ENCODE measurements around the gene MAPK8.

Gene MAPK8

DNA sequence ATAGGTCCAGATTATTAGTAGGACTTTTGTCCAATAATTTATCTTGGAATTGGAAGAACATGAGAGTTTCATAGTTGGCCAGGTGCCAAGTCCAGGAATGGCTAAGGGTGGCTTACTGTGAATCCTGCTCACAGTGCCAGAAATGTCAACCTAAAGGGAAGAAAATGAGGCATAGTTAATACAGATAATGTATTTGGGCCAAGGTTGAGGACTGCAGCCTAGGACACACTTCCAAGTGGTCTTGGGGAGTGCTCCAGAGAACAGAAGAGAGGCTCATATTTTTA, 78.2 kb downstream of the MAPK8 start:
- H2AFZ ChIP-seq (ENCODE audit: low read depth, low read length): no peak overlapping the region
- no peaks in the 10 kb centered on the region for H3K36me3 ChIP-seq (ENCODE audit: insufficient read depth, low read length)
- H3K4me1 ChIP-seq (ENCODE audit: insufficient read depth, low read length): no peaks in the 10 kb centered on the region
- no peak overlapping the region for H3K4me3 ChIP-seq (ENCODE audit: low read length)
- H3K9me3 ChIP-seq (ENCODE audit: low read length): peaks cover 3% of the 10 kb centered on the region
- H3K27me3 ChIP-seq (ENCODE audit: insufficient read depth, low read length): no peaks in the 10 kb centered on the region

- H3K36me3 ChIP-seq (ENCODE audit: insufficient read depth, low read length): no peaks in the 10 kb centered on the region
- H2AFZ ChIP-seq (ENCODE audit: low read depth, low read length): no peak overlapping the region
- H3K9me3 ChIP-seq (ENCODE audit: low read length): no peaks in the 10 kb centered on the region
- H3K4me1 ChIP-seq (ENCODE audit: insufficient read depth, low read length): no peaks in the 10 kb centered on the region
- no peaks in the 10 kb centered on the region for H3K27me3 ChIP-seq (ENCODE audit: insufficient read depth, low read length)
- H3K4me3 ChIP-seq (ENCODE audit: low read length): no peak overlapping the region
These were observed 82.8 kb downstream of the MAPK8 start for GRCh38 chr10:48389272-48389671.

- Histone ChIP-seq H3K9me3 (ENCODE audit: low read length) (no peaks in the 10 kb centered on the region), H3K36me3 (ENCODE audit: insufficient read depth, low read length) (no peaks in the 10 kb centered on the region), H2AFZ (ENCODE audit: low read depth, low read length) (no peak overlapping the region), H3K4me1 (ENCODE audit: insufficient read depth, low read length) (no peaks in the 10 kb centered on the region), H3K4me3 (ENCODE audit: low read length) (no peak overlapping the region), H3K27me3 (ENCODE audit: insufficient read depth, low read length) (no peaks in the 10 kb centered on the region)
These were observed 83.5 kb downstream of the MAPK8 start for GRCh38 chr10:48389846-48390557.

DNA sequence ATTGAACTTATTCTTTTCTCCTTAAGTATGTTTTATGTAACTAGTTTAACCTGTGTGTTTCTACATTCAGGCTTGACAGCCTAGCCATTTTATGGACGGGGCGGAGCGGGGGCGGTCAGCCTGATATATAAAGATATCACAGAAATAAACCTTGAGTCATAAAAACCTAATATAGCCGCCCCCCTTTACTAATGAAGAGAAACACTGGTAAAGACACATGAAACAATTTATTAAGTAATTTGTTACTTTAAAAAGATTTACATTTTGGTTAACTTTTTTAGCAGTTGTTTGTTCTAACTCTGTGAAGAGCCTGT, 84.0 kb downstream of the MAPK8 start:
- no peak overlapping the region for H3K4me3 ChIP-seq (ENCODE audit: low read length)
- no peaks in the 10 kb centered on the region for H3K27me3 ChIP-seq (ENCODE audit: insufficient read depth, low read length)
- H2AFZ ChIP-seq (ENCODE audit: low read depth, low read length): no peak overlapping the region
- no peaks in the 10 kb centered on the region for H3K36me3 ChIP-seq (ENCODE audit: insufficient read depth, low read length)
- H3K9me3 ChIP-seq (ENCODE audit: low read length): no peaks in the 10 kb centered on the region
- H3K4me1 ChIP-seq (ENCODE audit: insufficient read depth, low read length): no peaks in the 10 kb centered on the region

- H3K27me3 ChIP-seq (ENCODE audit: insufficient read depth, low read length): no peaks in the 10 kb centered on the region
- H3K4me3 ChIP-seq (ENCODE audit: low read length): no peak overlapping the region
- H3K4me1 ChIP-seq (ENCODE audit: insufficient read depth, low read length): no peaks in the 10 kb centered on the region
- H3K9me3 ChIP-seq (ENCODE audit: low read length): no peaks in the 10 kb centered on the region
- H3K36me3 ChIP-seq (ENCODE audit: insufficient read depth, low read length): no peaks in the 10 kb centered on the region
- H2AFZ ChIP-seq (ENCODE audit: low read depth, low read length): no peak overlapping the region
These were observed 84.7 kb downstream of the MAPK8 start for GRCh38 chr10:48390933-48391845.

DNA sequence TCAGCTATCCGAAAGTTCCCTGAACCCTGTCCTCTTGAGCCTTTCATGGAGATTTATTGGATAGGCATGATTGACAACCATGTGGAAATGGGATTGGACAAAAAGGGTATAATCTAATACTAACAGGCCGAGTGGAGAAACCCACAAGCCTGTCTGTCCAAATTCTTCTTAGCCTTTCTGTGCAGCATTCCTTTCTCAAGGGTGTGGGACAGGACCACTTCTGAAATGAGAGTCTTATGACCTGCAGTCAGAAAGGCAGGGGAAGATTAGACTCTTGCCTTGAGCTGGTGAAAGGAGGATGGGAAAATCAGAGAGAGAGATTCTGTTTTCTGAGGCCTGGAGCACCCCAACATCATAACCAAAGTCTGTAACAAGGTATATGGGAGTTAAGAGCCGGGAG, 85.5 kb downstream of the MAPK8 start:
- Histone ChIP-seq H3K27me3 (ENCODE audit: insufficient read depth, low read length) (no peaks in the 10 kb centered on the region), H3K4me1 (ENCODE audit: insufficient read depth, low read length) (no peaks in the 10 kb centered on the region), H2AFZ (ENCODE audit: low read depth, low read length) (no peak overlapping the region), H3K9me3 (ENCODE audit: low read length) (no peaks in the 10 kb centered on the region), H3K4me3 (ENCODE audit: low read length) (no peak overlapping the region), H3K36me3 (ENCODE audit: insufficient read depth, low read length) (no peaks in the 10 kb centered on the region)

DNA sequence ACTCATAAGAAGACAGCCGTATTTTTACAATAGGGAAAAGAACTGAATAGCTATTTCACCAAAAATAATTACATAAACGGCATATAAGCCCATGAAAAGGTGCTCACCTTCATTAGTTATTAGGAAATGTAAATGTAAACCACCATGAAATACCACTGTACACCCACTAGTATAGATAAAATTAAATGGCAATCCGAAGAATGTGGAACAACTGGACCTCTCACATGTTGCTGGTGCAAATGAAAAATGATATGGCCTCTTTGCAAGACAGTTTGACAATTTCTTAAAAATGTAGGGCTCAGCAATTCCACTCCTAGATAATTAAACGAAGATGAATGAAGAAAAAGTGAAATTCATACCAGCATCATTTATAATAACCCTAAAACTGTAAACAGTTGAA, 91.8 kb downstream of the MAPK8 start:
- H3K4me3 ChIP-seq (ENCODE audit: low read length): no peak overlapping the region
- no peaks in the 10 kb centered on the region for H3K9me3 ChIP-seq (ENCODE audit: low read length)
- H3K4me1 ChIP-seq (ENCODE audit: insufficient read depth, low read length): peaks cover 31% of the 10 kb centered on the region
- H3K27me3 ChIP-seq (ENCODE audit: insufficient read depth, low read length): no peaks in the 10 kb centered on the region
- H3K36me3 ChIP-seq (ENCODE audit: insufficient read depth, low read length): no peaks in the 10 kb centered on the region
- no peak overlapping the region for H2AFZ ChIP-seq (ENCODE audit: low read depth, low read length)

- H2AFZ ChIP-seq (ENCODE audit: low read depth, low read length): no peak overlapping the region
- no peaks in the 10 kb centered on the region for H3K27me3 ChIP-seq (ENCODE audit: insufficient read depth, low read length)
- H3K36me3 ChIP-seq (ENCODE audit: insufficient read depth, low read length): no peaks in the 10 kb centered on the region
- H3K4me1 ChIP-seq (ENCODE audit: insufficient read depth, low read length): peaks cover 31% of the 10 kb centered on the region
- H3K9me3 ChIP-seq (ENCODE audit: low read length): no peaks in the 10 kb centered on the region
- no peak overlapping the region for H3K4me3 ChIP-seq (ENCODE audit: low read length)
These were observed 92.6 kb downstream of the MAPK8 start for GRCh38 chr10:48399056-48399541.

GRCh38 chr10:48399551-48399950, 93.1 kb downstream of the MAPK8 start:
- Histone ChIP-seq H3K4me1 (ENCODE audit: insufficient read depth, low read length) (peaks cover 31% of the 10 kb centered on the region), H2AFZ (ENCODE audit: low read depth, low read length) (no peak overlapping the region), H3K36me3 (ENCODE audit: insufficient read depth, low read length) (peaks cover under 1% of the 10 kb centered on the region), H3K27me3 (ENCODE audit: insufficient read depth, low read length) (no peaks in the 10 kb centered on the region), H3K4me3 (ENCODE audit: low read length) (no peak overlapping the region), H3K9me3 (ENCODE audit: low read length) (no peaks in the 10 kb centered on the region)

DNA sequence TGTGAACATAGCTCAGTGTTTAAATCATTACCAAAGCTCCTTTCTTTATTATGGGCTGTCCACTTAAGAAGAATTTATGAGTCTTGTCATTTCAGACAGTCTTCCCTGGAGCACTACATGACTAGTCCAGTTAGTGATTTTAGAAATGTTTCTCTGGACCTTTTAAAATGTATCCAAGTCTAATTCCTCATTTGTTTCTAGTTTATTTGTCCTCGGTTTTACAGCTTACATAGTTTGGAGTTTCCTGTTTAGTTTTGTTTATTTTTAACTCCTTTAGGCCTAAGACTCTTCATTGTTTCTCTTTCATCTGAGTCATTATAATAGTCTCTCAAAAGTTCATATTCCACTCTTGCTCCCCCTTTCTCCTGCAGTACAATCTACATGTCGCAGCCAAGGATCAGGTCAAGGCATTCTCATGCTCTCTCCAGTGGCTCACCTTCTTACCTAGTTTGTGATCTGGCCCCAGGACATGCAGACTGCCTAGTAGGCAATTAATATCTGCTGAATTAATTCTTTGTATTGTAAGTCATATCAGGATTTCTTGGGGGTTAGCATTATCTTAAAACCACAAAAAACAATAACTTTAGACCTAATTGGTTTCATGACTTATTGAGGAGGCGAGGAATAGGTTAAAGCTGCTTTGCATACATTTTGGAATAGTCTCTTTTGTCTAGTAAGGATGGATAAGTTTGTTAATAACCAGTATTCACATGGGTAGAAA, 93.8 kb downstream of the MAPK8 start:
- no peaks in the 10 kb centered on the region for H3K9me3 ChIP-seq (ENCODE audit: low read length)
- peaks cover 6% of the 10 kb centered on the region for H3K36me3 ChIP-seq (ENCODE audit: insufficient read depth, low read length)
- H2AFZ ChIP-seq (ENCODE audit: low read depth, low read length): no peak overlapping the region
- peaks cover 31% of the 10 kb centered on the region for H3K4me1 ChIP-seq (ENCODE audit: insufficient read depth, low read length)
- no peak overlapping the region for H3K4me3 ChIP-seq (ENCODE audit: low read length)
- H3K27me3 ChIP-seq (ENCODE audit: insufficient read depth, low read length): no peaks in the 10 kb centered on the region

GRCh38 chr10:48400850-48401220, 94.4 kb downstream of the MAPK8 start:
- no peak overlapping the region for H2AFZ ChIP-seq (ENCODE audit: low read depth, low read length)
- no peaks in the 10 kb centered on the region for H3K27me3 ChIP-seq (ENCODE audit: insufficient read depth, low read length)
- no peaks in the 10 kb centered on the region for H3K9me3 ChIP-seq (ENCODE audit: low read length)
- peaks cover 10% of the 10 kb centered on the region for H3K36me3 ChIP-seq (ENCODE audit: insufficient read depth, low read length)
- peaks cover 31% of the 10 kb centered on the region for H3K4me1 ChIP-seq (ENCODE audit: insufficient read depth, low read length)
- no peak overlapping the region for H3K4me3 ChIP-seq (ENCODE audit: low read length)

- peaks cover 14% of the 10 kb centered on the region for H3K4me1 ChIP-seq (ENCODE audit: insufficient read depth, low read length)
- no peak overlapping the region for H2AFZ ChIP-seq (ENCODE audit: low read depth, low read length)
- H3K9me3 ChIP-seq (ENCODE audit: low read length): no peaks in the 10 kb centered on the region
- H3K36me3 ChIP-seq (ENCODE audit: insufficient read depth, low read length): peaks cover 27% of the 10 kb centered on the region
- H3K27me3 ChIP-seq (ENCODE audit: insufficient read depth, low read length): no peaks in the 10 kb centered on the region
- no peak overlapping the region for H3K4me3 ChIP-seq (ENCODE audit: low read length)
These were observed 98.2 kb downstream of the MAPK8 start for GRCh38 chr10:48404646-48405045.

GRCh38 chr10:48406204-48406603, 99.7 kb downstream of the MAPK8 start:
- H3K4me3 ChIP-seq (ENCODE audit: low read length): no peak overlapping the region
- no peaks in the 10 kb centered on the region for H3K9me3 ChIP-seq (ENCODE audit: low read length)
- H3K36me3 ChIP-seq (ENCODE audit: insufficient read depth, low read length): peaks cover 42% of the 10 kb centered on the region
- no peaks in the 10 kb centered on the region for H3K27me3 ChIP-seq (ENCODE audit: insufficient read depth, low read length)
- H3K4me1 ChIP-seq (ENCODE audit: insufficient read depth, low read length): no peaks in the 10 kb centered on the region
- H2AFZ ChIP-seq (ENCODE audit: low read depth, low read length): no peak overlapping the region

Data from neuron (in vitro differentiated cells).